HFF-Myc (cell line): Measurements from ENCODE around the gene AMER3.

Experiments used
- DNase-seq: peaks from one replicate; pipeline ENCODE4 v3.0.0-alpha.2; 2011; ENCODE audit warnings: low read depth; ENCODE audit errors: extremely low read depth
- H3K4me3 ChIP-seq: replicated peaks from 2 replicates; pipeline ENCODE4 v1.5.1; 2011; ENCODE audit warnings: low read depth, mild to moderate bottlenecking, control low read depth, low read length
- TF ChIP-seq, protein P1 (sequence below): IDR thresholded peaks from 2 replicates; pipeline ENCODE4 v1.5.1; 2012; ENCODE audit warnings: mild to moderate bottlenecking, low read depth, low read length, control low read depth; ENCODE audit errors: missing control alignments

Gene AMER3

DNA sequence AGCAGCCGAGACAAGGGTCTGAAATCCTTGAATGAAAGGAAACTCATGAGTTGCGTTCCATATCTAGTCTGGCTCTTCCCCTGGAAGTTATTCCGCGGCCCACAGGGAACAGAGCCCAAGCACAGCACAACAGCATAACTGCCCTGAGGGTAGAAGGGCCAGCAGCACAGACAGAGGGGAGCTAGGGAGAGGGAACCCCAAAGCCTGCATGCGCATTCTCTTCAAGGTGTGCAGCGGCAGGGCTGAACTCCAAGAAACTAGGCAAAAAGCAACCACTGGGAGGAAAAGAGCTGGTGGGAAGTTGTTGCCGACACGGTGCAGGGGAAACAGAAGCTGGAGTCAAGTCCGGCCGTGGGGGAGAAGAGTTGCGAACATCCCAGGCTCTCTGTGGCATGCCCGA, 14.7 kb upstream of the AMER3 start:
- TF ChIP-seq, protein P1, sequence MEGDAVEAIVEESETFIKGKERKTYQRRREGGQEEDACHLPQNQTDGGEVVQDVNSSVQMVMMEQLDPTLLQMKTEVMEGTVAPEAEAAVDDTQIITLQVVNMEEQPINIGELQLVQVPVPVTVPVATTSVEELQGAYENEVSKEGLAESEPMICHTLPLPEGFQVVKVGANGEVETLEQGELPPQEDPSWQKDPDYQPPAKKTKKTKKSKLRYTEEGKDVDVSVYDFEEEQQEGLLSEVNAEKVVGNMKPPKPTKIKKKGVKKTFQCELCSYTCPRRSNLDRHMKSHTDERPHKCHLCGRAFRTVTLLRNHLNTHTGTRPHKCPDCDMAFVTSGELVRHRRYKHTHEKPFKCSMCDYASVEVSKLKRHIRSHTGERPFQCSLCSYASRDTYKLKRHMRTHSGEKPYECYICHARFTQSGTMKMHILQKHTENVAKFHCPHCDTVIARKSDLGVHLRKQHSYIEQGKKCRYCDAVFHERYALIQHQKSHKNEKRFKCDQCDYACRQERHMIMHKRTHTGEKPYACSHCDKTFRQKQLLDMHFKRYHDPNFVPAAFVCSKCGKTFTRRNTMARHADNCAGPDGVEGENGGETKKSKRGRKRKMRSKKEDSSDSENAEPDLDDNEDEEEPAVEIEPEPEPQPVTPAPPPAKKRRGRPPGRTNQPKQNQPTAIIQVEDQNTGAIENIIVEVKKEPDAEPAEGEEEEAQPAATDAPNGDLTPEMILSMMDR, result no peak
- DNase-seq, result no peak

DNA sequence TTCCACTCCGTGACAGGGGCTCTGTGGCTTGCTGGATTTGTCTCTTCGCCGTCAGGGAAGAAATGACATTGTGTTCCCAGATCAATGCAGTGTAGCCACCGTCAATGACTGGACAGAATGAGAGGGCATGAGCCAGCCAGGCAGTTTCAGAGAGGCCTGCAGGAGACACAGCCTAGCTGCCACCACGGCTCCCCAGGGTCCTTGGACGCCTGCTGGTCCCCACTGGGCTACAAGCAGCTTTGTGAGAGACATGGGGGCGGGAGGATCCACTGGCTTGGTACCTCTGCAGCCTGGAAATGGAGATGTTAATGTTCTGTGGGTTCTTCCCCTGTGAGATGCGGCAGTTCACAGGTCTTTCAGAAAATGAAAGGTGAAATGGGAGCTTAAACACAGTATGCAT, 12.1 kb upstream of the AMER3 start:
- no peak for DNase-seq

More for the DNA sequence above, 14.7 kb upstream of the AMER3 start:
- no peak overlapping the region for H3K4me3 ChIP-seq

DNA sequence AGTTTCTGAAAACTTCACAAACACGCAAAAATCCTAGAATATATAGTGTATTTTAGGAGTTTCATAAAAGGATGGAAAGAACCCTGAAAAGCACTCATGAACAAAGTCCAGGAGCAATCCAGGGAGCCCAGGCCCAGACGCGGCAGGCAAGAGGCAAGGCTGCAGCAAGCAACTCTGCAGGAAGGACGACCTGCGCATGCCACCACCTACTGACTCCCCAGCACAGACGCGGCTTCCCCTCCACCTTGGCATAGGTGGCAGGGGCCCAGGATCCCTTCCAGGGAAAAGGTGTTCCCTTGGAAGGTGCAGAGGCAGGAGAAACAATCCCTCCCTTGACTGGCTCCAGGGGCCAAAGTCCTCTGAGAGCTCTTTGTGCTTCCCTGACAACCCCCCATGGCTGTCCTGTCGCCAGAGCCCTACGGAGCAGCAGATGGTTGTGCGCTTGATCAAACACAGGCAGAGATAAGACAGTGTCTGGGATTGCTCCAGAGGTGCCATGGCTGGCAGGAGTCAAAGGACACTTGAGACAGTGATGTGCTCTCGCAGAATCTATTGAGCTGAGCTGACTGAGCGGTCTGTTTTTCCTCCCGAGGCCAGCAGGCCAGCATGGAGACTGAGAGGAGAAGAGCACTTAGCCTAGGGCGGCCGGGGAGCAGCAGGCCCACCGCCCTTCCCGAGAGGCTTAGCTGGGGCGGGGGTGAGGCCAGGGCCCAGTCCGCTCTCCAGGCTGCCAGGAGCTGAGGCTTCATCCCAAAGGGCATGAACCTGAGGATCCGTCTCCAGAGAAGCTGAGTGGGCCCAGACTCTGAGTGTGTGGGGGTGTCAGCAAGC, 10.8 kb upstream of the AMER3 start:
- no peak overlapping the region for H3K4me3 ChIP-seq
- DNase-seq, result no peak
- TF ChIP-seq, protein P1, result no peak

More for the DNA sequence above, 12.1 kb upstream of the AMER3 start:
- H3K4me3 ChIP-seq, result no peak overlapping the region
- TF ChIP-seq, protein P1, result no peak

DNA sequence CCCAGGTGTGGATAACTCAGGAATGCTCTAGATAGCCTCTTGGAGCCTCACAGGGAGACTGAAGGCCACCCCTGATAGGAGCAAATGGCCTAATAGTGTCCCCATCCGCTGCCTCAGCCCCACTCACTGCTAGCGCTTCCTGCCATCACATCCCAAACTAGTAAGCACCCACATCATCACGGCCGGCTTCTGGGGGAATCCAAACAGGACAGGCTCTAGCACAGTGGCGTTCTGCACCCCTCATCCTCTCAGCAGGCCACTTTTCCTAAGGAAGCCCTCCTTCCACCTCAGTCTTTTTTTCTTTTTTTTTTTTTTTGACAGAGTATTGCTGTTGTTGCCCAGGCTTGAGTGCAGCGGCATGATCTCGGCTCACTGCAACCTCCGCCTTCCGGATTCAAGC, 6.3 kb upstream of the AMER3 start:
- TF ChIP-seq, protein P1, result no peak
- no peak for DNase-seq
- H3K4me3 ChIP-seq, result no peak overlapping the region

DNA sequence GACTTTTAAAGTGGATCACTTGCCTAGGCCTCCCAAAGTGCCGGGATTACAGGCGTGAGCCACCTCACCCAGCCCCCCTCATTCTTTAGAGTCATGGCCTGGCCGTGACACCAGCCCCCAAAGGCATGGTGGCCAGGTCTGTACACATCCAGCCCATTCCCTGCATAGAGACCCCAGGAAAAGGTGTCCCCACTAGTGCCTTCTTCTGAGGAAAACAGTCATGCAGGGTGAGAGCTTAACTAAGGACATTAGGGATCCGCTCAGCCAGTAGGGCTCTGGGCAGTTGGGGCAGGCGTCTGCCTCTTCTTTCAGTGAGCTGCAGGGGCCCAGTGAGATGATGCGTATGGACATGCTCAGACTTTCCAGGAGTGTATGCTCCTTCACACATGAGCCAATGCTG, 5.7 kb upstream of the AMER3 start:
- TF ChIP-seq, protein P1, result no peak
- no peak for DNase-seq
- H3K4me3 ChIP-seq, result no peak overlapping the region

DNA sequence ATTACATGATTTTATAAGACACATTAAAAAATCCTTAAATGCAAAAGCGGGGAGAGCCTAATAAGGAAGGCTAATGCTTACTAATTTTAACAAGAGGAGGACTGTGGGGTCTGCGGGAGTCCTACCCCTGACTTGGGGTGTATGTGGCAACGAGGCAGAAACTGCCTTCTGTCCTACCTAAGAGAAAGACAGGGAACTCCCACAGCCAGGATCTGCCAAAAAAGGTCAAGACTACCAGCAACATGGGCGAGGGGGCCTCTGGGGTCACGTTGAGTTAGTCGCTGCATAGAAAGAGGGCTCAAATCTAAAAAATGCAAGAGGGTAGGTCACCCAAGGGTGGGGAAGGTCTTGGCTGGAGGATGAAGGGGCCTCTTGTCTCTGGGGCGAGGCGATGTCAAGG, 529 bp upstream of the AMER3 start:
- H3K4me3 ChIP-seq, result no peak overlapping the region
- DNase-seq, result no peak
- TF ChIP-seq, protein P1, result no peak
